ENCODE results near the gene PIK3CA.

GRCh38 chr3:179266701-179267211 lies 118.6 kb downstream of the PIK3CA start:
- TF ChIP-seq, protein P1, sequence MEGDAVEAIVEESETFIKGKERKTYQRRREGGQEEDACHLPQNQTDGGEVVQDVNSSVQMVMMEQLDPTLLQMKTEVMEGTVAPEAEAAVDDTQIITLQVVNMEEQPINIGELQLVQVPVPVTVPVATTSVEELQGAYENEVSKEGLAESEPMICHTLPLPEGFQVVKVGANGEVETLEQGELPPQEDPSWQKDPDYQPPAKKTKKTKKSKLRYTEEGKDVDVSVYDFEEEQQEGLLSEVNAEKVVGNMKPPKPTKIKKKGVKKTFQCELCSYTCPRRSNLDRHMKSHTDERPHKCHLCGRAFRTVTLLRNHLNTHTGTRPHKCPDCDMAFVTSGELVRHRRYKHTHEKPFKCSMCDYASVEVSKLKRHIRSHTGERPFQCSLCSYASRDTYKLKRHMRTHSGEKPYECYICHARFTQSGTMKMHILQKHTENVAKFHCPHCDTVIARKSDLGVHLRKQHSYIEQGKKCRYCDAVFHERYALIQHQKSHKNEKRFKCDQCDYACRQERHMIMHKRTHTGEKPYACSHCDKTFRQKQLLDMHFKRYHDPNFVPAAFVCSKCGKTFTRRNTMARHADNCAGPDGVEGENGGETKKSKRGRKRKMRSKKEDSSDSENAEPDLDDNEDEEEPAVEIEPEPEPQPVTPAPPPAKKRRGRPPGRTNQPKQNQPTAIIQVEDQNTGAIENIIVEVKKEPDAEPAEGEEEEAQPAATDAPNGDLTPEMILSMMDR (IDR thresholded peaks at IDR 0.05) = no peak
- no peak for TF ChIP-seq POLR2A (IDR thresholded peaks at IDR 0.05)

All from esophagus squamous epithelium (tissue), 4 donors.